SH-SY5Y (cell line): ENCODE measurements around the gene NAPG.

Source experiments
- GATA2 ChIP-seq: IDR thresholded peaks from 2 replicates; pipeline ENCODE4 v1.6.1; 2011; ENCODE audit warnings: mild to moderate bottlenecking, low read depth, low read length
- GATA3 ChIP-seq: IDR thresholded peaks from 2 replicates; pipeline ENCODE4 v1.6.1; 2011; ENCODE audit warnings: low read depth, mild to moderate bottlenecking, low read length, moderate library complexity

NAPG gene

GRCh38 chr18:10497206-10497749 lies 28.5 kb upstream of the NAPG start:
- TF ChIP-seq GATA2 (no peak), GATA3 (no peak)

GRCh38 chr18:10499230-10499629 lies 26.6 kb upstream of the NAPG start:
- TF ChIP-seq GATA3 (no peak), GATA2 (no peak)

- TF ChIP-seq GATA3 (no peak), GATA2 (no peak)
Measured at GRCh38 chr18:10500038-10500437, 25.8 kb upstream of the NAPG start.

GRCh38 chr18:10504723-10505122 lies 21.1 kb upstream of the NAPG start:
- no peak for TF ChIP-seq GATA2
- TF ChIP-seq GATA3 = no peak

GRCh38 chr18:10508591-10508990 lies 17.2 kb upstream of the NAPG start:
- TF ChIP-seq GATA3 (no peak), GATA2 (no peak)

GRCh38 chr18:10511236-10511635 lies 14.6 kb upstream of the NAPG start:
- TF ChIP-seq GATA3 = no peak
- no peak for TF ChIP-seq GATA2

GRCh38 chr18:10514082-10514481 lies 11.7 kb upstream of the NAPG start:
- TF ChIP-seq GATA2 = no peak
- TF ChIP-seq GATA3 = no peak

- no peak for TF ChIP-seq GATA3
- no peak for TF ChIP-seq GATA2
Measured at GRCh38 chr18:10514601-10515000, 11.2 kb upstream of the NAPG start.

- TF ChIP-seq GATA3 (no peak), GATA2 (no peak)
Measured at GRCh38 chr18:10515456-10515855, 10.4 kb upstream of the NAPG start.

GRCh38 chr18:10516078-10516477 lies 9.7 kb upstream of the NAPG start:
- TF ChIP-seq GATA3 = no peak
- TF ChIP-seq GATA2 = no peak

- TF ChIP-seq GATA2 = no peak
- TF ChIP-seq GATA3 = no peak
Measured at GRCh38 chr18:10518595-10519255, 7.1 kb upstream of the NAPG start.

- TF ChIP-seq GATA2 (no peak), GATA3 (no peak)
Measured at GRCh38 chr18:10519366-10519765, 6.5 kb upstream of the NAPG start.

- TF ChIP-seq GATA3 (no peak), GATA2 (no peak)
Measured at GRCh38 chr18:10519999-10520935, 5.6 kb upstream of the NAPG start.

GRCh38 chr18:10521566-10521965 lies 4.3 kb upstream of the NAPG start:
- no peak for TF ChIP-seq GATA2
- TF ChIP-seq GATA3 = no peak

- no peak for TF ChIP-seq GATA2
- TF ChIP-seq GATA3 = no peak
Measured at GRCh38 chr18:10522574-10522973, 3.3 kb upstream of the NAPG start.

GRCh38 chr18:10523544-10523943 lies 2.3 kb upstream of the NAPG start:
- TF ChIP-seq GATA3 (no peak), GATA2 (no peak)
